ENCODE measurements around the gene MPZL2.

The MPZL2 gene

DNA sequence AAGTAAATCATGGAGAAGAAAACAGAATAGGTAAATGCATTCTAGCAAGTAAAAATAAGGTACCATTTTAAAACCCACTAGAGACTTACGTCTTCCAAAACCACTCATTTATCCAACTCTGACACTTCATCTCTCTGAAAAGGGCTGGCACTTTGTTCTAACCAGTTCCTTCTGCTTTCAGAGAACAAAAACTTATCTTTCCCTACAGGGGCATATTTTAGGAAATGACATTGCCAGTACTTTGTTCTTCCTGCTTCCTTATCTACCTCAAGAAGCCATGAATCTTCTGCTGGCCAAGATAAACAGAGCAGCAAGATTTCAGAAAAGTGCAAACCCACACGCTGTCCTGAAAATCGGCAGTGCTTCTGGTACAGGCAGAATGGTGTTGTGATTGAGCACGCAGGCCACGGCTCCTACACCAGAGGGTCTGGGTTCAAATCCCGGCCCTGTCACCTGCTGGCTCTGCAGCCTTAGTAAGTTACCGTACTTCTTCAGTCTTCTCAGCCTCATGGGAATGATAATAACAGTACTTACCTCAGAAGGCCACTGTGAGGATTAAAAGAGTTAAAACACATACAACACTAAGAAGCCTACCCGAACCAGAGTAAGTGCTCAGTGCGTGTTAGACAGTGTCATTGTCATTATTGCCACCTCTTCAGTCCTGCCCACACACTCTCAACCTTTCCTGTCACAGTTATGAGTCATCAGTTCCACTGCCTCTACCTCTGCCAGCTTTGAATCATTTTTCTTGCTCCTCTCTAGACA is 22.9 kb downstream of the MPZL2 start:
- no peak for DNase-seq

DNA sequence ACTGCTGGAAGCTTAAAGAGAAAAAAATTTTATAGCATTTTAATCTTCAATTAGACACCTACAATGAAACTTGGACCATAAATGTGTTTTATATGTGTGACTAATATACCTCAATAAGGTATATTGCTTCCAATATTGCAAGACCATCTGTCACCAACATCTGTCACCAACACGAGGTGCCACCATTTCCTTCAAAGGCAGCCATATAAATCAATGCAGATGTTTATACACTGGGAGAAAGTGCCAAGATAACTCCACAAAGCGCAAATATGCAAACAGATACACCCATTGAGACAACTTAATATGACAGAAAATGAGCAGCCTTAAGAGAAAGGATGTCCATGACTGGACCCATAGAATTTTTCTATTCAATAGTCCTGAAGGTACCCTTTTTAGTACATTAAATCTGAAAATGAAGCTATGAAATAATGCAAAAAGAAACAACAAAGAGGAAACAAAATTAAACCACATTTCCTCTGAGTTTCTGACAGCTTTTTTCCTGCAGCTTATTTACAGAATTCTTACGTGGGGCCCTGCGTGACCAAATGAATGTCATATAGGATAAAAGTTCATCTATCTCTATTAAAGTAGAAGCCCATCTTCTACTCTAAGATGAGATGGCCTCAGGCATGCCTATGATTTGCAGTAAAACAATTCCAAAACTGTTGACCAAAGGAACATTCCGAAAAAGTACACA is 24.4 kb downstream of the MPZL2 start:
- no peak for DNase-seq

DNA sequence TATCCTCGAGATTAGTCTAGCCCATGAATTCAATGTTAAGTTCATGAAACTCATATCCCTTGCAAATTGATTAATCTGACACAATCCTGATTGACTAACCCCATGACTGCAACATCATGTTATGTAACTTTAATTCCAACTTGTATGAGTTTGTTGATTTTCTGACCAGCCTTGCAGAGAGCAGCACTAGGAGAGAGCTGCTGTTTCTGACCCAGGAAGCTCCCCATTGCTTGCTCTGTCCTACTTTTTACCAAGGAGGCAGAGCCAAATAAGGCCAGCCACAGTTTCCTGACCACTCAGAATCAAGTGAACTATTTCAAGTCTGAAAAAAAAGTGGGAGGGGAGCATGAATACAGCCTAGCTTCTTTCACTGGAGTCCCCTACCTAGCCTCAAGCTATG is 25.2 kb downstream of the MPZL2 start:
- no peak for DNase-seq

DNA sequence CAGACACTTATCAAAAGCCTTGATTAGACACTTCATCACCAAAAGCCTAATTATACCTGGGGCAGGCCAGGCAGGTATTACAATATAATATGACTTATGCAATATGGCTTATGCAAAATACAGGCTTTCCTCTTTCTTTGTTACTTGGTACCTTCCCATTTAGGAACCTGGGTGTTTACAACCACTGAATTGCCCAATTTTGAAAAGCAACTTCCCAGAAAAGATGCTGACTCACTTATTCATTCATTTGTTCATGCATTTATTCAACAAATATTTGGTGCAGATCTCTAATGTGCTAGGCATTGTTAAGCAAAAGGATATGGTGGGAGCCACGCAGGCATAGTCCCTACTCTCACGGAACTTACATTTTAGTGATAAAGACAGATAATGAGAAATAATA is 25.7 kb downstream of the MPZL2 start:
- DNase-seq = no peak

DNA sequence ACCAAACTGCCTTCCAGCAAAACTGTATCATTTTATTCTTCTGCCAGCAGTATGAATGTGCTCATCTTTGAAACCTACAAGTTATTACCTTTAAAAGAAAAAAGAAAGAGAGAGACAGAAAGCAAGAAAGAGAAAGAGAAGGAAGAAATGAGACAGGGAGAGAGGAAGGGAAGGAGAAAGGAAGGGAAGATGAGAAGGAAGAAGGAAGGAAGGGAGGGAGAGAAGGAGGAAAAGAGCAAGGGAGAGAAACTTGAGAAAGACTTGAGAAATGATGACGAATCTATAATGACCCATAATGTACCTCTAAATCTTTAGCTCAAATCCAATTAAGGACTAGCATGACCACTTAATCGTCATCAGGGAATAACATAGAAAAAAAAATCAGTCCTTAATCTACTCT is 27.9 kb downstream of the MPZL2 start:
- no peak for DNase-seq

DNA sequence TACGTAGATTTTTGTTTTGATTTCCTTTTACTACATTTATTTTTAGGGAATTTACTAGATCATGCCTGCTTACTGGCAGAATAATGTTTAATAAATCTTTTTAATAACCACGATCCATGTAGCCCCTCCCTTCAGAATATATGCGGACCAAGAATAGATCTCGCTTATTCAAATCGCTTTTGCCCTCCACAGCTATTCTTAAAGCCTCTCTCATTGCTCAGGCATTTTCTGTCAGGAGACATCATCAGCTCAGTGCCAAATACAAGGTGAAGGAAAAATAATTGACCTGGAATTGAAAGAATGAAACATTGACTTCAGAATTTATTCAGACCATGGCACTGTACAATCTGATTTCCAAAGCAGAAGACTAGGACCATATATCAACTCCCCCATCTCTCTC is 29.3 kb downstream of the MPZL2 start:
- no peak for DNase-seq

DNA sequence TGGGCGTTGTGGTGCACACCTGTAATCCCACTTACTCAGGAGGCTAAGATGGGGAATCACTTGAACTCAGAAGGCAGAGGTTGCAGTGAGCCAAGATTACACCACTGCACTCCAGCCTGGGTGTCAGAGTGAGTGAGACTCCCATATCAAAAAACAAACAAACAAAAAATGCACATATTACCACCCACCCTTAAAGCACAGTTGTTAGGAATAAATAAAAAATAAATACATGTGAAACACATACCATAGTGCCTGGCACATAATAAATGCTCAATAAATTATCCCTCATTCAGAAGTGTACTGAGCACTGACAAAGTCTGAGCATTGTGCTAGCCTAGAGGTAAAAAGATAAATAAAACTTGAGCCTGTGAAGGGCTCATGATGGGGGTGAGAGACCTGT is 30.2 kb downstream of the MPZL2 start:
- DNase-seq = no peak

DNA sequence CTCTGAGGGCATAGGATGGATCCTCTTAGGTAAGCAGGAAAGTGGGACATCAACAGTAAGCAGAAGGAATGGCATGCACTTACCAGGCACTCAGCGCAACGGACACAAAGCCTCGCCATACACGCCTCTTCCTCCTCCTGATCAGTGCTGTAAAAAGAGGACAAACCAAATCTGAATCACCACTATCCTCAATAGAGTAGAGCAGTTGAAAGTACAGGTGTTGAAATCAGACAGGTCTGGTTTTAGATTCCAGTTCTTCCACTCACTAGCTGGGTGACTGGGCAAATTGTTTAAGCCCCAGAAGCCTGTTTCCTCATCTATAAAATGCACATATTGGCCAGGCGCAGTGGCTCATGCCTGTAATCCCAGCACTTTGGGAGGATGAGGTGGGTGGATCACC is 30.7 kb downstream of the MPZL2 start:
- DNase-seq = no peak

DNA sequence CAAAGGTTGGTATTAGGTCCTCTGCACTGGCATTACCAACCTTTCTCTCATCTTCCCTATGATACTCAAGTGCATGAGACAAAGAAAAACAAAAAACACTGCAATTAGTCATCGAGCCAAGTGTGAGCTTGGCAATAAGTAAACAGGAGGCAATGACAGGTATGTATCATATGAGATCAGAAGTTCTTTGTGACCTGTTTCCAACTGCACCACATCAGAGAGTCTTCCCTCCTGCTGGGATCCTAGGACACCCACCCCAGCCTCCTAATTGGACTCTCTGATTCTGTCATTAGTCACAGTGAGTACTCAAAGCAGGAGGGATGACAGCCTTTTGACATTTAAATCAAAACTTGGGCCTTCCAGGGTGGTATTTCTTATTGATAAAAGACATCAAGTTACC is 31.4 kb downstream of the MPZL2 start:
- no peak for DNase-seq

DNA sequence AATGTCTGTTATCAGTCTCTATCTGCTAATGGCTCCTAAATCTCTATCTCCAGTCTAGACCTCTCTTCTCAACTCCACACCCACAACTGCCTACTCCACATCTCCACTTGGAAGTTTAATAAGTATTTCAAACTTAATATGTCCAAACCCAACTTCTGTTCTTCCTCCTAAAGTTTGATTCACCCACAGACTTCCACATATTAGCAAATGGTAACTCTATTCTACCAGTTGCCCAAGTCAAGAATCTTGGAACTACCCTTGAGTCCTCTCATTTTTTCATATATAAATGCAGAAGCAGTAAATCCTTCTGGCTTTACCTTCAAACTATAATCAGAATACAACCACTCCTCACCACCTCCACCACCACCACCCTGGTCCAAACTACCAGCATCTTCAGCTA is 32.6 kb downstream of the MPZL2 start:
- no peak for DNase-seq

DNA sequence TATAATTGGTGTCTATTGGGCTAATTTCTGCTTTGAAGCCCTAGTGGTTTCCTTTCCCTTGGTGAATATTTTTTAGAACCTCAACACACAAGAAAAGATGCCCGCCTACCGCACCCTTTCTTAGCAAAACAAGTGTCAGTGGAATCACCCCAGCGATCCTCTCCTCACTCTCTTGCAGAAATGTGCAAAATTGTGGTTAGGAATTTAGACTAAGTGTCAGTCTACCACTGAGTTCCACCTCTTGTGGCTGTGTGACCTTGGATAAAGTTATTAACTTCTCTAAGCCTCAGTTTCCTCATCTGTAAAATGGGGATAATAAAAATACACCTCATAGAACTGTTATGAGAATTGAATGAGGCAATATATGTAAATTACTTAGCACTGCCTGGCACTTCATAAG is 34.0 kb downstream of the MPZL2 start:
- no peak for DNase-seq

DNA sequence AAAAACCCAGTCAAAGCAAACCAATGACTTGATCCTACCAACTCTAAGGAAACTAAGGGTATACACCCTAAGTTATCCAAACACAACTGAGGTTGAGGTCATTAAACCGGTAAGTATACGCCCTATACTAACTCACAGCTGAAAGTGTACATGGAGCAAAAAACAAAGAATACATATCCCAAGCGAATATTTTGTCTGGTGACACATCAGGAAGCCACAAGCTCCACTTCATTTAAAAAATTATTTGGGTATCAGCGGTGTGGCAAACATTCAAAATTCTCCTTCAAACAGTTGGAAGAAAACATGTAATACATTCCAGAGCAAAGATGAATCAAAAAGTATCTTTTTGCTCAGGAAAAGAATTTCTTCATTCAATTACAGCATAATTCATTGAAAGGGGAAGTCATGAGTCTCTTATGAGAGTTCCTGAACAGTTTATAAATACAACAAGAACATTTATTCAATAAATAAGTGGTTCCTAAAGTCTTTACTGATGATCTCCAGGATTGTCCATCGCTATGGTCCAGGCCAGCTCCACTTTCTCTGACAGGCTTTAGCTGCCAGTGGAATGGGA is 34.7 kb downstream of the MPZL2 start:
- DNase-seq = no peak

DNA sequence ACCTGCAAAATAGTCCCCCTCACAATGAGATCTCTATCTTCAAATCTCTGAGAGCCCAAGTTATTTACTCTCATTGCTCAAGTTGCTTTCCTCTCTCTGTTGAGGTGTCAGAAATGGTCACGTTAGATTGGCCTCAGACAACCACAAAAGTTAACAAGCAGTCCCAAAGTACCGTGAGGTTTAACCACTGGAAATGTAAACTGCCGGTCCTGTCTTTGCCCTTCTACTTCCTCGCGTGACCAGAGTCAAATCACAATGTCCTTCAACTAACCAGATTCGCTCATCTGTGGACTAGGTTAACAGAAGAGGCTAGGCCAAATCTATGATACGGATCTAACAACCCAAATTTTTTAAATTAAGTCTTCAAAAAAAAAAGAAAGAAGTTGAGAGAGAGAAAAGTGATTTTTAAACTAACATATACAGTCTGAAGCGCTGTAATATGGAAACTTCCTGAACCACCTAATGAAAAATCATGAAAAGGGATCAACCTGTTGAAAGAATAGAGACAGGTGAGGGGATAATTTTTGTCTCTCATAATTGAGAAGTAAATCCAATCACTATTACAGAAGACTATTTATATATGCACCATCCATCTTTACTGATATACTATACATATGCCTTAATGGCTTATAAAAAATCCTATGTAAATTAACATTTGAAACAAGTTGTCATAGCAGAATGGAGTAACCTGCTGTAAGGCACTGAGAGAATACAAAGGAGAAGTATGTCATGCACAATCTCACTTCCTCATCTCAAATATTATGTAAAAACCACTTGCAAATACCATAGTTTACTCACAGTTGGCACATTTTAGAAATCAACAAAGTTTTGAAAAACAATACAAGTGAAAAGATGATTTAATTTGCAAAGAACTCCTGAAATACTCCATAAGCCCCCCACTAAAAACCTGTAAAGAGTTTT is 36.0 kb downstream of the MPZL2 start:
- no peak for DNase-seq

DNA sequence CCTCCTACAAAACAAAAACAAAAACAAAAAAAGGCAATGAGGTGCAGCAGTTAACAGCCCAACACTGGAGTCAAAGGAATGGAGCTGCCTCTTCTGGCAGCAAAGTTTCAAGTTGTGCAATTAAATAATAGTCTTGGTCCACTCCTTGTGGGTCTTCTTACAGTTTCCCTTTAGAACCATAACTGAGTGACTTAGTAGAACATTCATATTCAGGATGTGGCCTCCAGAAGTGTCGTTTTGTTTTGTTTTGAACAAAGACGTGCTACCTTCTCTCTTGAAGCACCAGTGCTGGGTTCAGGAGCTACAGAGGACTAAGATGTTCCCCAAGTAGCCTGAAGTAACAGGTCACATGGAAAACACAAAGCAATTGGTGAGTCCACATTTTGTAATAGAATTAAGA is 37.3 kb downstream of the MPZL2 start:
- no peak for DNase-seq

DNA sequence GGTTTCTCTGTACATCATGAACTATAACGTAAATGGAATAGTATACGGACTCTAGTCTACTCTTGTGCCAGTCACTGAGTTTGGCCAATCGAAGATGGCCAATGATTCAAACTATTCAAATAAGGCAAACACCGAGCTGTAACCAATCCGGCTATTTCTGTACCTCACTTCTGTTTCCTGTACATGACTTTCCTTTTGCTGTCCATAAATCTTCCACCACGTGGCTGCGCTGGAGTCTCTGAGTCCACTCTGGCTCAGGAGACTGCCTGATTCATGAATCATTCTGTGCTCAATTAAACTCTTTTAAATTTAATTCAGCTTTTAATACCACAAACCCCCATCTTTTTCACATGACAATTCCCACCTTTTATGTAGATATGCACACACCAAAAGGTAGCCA is 37.8 kb downstream of the MPZL2 start:
- no peak for DNase-seq

DNA sequence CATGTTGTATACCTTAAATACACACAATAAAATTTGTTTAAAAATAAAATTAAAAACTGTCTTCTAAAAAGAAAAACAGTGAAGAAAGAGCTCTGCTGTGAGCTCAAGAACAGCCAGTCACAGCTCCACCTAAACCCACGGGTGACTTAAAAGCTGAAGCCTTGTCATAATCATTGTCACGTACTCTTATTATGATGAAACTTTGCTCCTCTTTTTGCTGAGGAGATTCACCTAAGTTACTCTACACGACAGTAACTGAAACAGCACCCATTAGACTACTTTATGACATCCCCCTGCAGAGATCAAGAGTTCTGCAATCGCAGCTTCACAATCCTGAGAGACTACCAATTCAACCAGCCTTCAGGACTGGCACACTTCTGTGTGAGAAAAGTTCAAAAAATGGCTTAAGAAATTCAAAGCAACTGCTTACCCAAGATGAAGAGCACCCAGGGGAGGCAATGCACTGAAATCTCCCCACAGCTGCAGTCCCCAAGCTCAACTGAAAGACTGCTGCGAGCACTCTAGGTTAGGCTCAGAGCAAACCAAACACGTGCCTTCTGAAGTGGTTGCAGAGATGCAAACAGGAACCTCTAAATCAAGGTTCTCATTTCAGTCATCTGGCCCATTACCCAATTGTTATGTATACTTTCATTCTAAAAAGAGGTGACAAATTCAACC is 39.4 kb downstream of the MPZL2 start, which contains the start of gene JAML:
TSS of gene JAML (minus strand) at position 501 of the 678 bp plus-strand sequence. CDS start 10,145 bp downstream, outside the sequence.
- DNase-seq = no peak

DNA sequence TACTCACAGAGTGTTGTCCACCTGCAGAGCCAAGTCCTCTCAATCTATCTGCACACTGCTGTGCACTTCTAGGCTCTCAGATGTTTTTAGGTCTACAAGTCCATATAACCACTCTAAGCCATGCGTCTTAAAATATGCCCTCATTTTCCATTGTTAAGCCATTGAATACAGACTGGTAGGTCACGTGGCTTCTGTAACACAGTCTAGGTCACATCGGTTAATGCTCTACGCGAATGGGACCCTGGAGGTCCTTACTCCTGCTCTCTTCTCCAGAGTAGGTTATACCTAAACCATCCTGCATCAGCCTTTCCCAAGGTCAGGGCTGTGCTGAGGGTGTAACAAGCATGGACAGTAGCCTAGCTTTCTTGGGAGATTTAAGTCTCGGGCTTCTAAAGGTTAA is 40.1 kb downstream of the MPZL2 start:
- no peak for DNase-seq

DNA sequence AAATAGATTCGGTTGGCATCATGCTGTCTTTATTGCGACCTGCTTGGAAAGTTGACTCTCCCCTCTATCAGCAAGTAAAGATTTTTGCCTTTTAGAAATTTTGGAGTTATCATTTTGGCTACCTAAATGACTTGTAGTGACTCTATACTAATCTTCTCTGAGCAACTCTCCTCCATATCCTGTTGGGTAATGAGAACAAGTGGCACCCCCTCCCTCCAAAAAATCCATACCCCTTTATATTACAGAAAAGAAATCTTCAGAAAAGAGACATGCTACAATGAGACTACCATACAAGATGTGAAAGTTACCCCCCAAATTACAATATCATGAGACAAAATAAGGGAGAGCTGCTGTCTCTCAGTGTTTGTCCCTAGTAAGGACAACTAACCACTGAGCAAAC is 40.5 kb downstream of the MPZL2 start:
- no peak for DNase-seq

DNA sequence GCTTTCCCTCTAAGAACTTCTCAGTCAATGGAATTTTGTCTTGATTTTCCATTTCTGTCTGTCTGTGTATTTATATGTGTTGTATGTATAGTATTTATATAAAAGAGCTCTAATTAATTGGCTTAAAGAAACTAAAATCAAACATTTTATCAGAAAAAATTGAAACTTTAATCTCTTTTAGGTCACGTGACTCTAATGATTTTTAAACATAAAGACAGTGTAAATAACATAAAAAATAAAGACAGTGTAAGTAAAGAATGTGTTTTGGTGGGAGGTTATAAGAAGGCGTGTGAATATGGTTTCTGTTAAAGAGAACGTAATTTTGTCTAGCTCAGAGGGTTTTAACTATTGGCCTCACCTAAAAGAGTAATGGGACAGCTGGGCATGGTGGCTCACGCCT is 41.7 kb downstream of the MPZL2 start:
- DNase-seq = no peak

DNA sequence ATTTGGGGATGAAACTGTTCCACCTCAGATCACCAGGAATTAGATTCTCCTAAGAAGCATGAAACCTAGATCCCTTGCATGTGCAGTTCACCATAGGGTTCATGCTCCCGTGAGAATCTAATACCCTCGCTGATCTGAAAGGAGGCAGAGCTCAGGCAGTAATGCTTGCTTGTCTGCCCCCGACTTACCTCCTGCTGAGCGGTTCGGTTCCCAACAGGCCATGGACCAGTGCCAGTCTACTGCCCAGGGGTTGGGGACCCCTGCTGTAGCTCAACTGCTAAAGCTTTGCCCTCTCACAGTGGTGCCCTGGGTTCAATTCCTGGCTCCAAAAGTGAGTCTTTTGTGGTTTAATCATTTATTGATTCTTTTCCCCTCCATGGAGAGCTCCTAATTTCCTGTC is 42.7 kb downstream of the MPZL2 start:
- DNase-seq = no peak

DNA sequence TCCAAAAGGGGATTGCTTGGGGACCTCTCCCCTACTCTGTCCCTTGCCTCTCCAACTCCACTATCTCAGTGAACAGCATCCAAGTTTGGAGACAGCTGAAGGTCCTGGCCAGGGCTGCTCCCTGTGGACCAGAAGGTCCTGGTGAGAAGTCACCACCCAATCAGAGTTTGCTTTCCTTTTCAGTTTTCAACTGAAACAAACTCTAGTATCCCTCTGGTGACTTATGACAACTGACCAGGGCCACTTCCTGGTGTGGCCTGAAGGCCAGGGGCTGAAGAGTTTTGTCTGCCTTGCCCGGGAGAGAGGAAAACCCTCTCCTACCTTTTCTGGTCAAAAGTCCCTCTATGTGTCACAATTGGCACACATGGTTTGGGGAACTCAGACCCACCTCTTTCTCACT is 44.4 kb downstream of the MPZL2 start:
- DNase-seq = no peak

DNA sequence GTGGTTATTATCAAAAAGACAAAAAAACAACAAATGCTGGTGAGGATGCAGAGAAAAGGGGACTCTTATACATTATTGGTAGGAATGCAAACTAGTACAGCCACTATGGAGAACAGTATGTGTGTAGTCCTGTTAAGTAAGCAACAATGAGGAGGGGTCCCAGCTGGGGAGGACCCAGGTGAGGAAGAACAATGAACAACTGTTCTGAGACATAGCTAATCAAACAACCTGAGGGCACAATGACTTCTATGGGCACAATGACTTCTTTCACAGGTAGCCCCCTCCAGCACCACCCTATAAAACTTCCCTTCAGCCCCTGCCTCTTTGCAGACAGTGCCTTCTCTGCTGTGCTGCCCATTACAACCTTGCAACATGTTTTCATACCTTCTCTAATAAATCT is 44.9 kb downstream of the MPZL2 start:
- DNase-seq = no peak

DNA sequence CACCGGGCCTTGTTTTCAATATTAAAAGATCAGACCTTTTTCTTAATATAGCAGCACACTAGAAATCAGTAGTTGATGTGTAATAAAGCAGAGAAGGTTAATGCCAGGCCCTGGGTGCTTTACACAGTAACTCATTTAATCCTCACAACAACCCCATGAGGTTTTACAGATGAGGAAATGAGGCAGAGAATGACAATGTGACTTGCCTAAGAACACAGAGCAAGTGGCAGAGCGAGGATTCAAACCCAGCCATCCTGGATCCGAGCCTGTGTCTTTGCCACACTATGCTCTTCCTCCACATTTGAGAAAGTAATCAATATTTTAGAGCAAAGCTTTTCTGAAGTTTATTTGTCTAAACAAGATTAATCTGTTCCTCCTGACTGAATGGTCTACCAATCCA is 46.5 kb downstream of the MPZL2 start:
- DNase-seq = no peak

Data from NCI-H1694 treated with DMSO at 0.1 percent for 48 hours (cell line).